WERI-Rb-1 (cell line): Measurements from ENCODE around the gene C16orf82.

Experiments used
- DNase-seq: peaks from one replicate; pipeline ENCODE4 v3.0.0-alpha.2; 2020
- H3K27ac ChIP-seq: fragments of 250-450 bp; sonication (Bioruptor Pico); 2 replicates; pipeline ENCODE4 v1.5.1; 2020; ENCODE audit warnings: mild to moderate bottlenecking, moderate library complexity
- H3K27me3 ChIP-seq: fragments of 250-450 bp; sonication (Bioruptor Pico); 2 replicates; pipeline ENCODE4 v1.5.1; 2021; ENCODE audit warnings: mild to moderate bottlenecking, low read depth, moderate library complexity; ENCODE audit not compliant: insufficient read depth, severe bottlenecking
- H3K36me3 ChIP-seq: fragments of 250-450 bp; sonication (Bioruptor Pico); 2 replicates; pipeline ENCODE4 v1.5.1; 2020; ENCODE audit warnings: mild to moderate bottlenecking, moderate library complexity
- H3K4me3 ChIP-seq: 2 replicates; pipeline ENCODE4 v1.5.1; 2011; ENCODE audit warnings: low read depth, mild to moderate bottlenecking, control low read depth, low read length
- H3K9me3 ChIP-seq: fragments of 250-450 bp; sonication (Bioruptor Pico); 2 replicates; pipeline ENCODE4 v1.5.1; 2021; ENCODE audit warnings: mild to moderate bottlenecking, moderate library complexity; ENCODE audit not compliant: severe bottlenecking
- TF ChIP-seq, protein P1 (sequence below): IDR thresholded peaks from 2 replicates; pipeline ENCODE4 v1.5.1; 2011; ENCODE audit warnings: low read depth, mild to moderate bottlenecking, control low read depth, inconsistent platforms, low read length

Gene C16orf82

DNA sequence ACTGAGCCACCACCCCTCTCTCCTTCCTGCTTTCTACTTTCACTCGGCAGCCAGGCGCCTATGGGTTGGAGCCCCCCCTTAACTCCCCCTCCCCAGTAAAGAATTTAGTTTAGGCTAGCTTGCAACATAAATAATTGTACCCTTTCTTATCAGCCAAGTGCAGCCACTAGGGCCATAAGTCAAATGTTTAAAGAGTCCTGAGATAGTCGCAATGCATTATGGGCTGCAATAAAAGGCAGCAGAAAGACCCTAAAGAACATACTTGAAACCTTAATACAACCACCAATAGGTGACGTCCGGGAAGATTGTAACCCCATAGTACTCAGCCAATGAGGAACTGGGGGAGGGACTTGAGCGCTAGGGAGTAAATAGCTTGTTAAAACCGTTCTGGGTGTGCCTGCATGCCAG lies 40.5 kb downstream of the C16orf82 start:
- DNase-seq: no peak

GRCh38 chr16:27108051-27108770 lies 41.5 kb downstream of the C16orf82 start:
- Histone ChIP-seq H3K27me3 (peaks cover 55% of the 10 kb centered on the region), H3K9me3 (peaks cover 13% of the 10 kb centered on the region), H3K36me3 (no peaks in the 10 kb centered on the region), H3K27ac (no peak overlapping the region), H3K4me3 (no peak overlapping the region)
- DNase-seq: no peak
- TF ChIP-seq, protein P1, sequence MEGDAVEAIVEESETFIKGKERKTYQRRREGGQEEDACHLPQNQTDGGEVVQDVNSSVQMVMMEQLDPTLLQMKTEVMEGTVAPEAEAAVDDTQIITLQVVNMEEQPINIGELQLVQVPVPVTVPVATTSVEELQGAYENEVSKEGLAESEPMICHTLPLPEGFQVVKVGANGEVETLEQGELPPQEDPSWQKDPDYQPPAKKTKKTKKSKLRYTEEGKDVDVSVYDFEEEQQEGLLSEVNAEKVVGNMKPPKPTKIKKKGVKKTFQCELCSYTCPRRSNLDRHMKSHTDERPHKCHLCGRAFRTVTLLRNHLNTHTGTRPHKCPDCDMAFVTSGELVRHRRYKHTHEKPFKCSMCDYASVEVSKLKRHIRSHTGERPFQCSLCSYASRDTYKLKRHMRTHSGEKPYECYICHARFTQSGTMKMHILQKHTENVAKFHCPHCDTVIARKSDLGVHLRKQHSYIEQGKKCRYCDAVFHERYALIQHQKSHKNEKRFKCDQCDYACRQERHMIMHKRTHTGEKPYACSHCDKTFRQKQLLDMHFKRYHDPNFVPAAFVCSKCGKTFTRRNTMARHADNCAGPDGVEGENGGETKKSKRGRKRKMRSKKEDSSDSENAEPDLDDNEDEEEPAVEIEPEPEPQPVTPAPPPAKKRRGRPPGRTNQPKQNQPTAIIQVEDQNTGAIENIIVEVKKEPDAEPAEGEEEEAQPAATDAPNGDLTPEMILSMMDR: no peak

More for the DNA sequence above, 40.5 kb downstream of the C16orf82 start:
- Histone ChIP-seq H3K27ac (no peak overlapping the region), H3K9me3 (peaks cover 14% of the 10 kb centered on the region), H3K36me3 (no peaks in the 10 kb centered on the region), H3K4me3 (no peak overlapping the region), H3K27me3 (peaks cover 52% of the 10 kb centered on the region)
- TF ChIP-seq, protein P1: no peak

GRCh38 chr16:27108826-27109665 lies 42.3 kb downstream of the C16orf82 start:
- TF ChIP-seq, protein P1: no peak
- Histone ChIP-seq H3K36me3 (no peaks in the 10 kb centered on the region), H3K27ac (no peak overlapping the region), H3K4me3 (no peak overlapping the region), H3K27me3 (peaks cover 57% of the 10 kb centered on the region), H3K9me3 (peaks cover 8% of the 10 kb centered on the region)
- no peak for DNase-seq

DNA sequence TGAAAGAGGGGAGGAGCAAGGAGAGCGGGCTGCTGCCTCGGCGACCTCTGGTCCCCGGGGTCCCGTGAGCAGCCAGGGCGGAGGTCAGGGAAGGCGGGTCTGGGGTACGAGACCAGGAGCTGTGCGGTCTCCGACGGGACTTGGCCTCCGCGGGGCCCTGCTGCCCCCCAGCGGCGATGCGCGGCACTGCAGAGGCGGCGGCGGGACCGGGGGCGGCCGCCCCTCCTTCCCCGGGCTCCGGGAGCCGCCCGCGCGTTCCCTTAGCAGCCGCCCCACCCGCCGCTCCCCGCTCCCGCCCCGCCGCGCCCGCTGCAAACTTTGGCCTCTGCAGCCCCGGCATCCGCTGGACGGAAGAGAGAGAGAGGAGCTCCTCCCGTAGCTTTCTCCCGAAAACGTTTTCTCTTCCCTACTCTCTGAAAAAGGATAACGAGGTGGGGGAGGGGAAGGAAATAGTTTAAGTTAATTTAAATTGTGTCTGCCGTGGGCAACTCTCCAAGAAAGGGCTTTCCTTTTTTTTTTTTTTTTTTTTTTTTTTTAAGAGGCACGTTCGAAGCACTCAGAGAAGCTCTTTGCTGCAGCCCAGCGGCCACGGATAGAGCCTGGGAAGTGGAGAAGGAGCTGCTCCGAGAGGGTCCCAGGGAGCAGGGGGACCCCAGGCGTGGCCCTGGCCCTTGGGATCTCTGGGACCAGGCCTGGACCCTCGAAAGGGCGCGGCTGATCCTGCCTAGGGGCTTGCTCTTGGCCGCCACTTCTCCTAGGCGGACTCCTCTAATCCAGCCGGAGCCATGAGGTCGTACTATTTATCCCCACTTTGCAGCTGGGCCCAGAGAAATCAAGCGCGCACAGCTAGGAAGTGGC lies 43.2 kb downstream of the C16orf82 start:
- Histone ChIP-seq H3K4me3 (peak overlapping the region; percentile 48), H3K9me3 (peaks cover 8% of the 10 kb centered on the region), H3K27ac (no peak overlapping the region), H3K27me3 (peaks cover 51% of the 10 kb centered on the region), H3K36me3 (no peaks in the 10 kb centered on the region)
- TF ChIP-seq, protein P1: peak; percentile 93
- peak; percentile 65 for DNase-seq

- H3K27ac ChIP-seq: no peak overlapping the region
- H3K9me3 ChIP-seq: peaks cover 3% of the 10 kb centered on the region
- H3K27me3 ChIP-seq: peaks cover 52% of the 10 kb centered on the region
- no peak for DNase-seq
- H3K36me3 ChIP-seq: no peaks in the 10 kb centered on the region
- TF ChIP-seq, protein P1: no peak
- peak overlapping the region; percentile 48; the same call in 1 of the 2 replicates for H3K4me3 ChIP-seq
These were observed 43.8 kb downstream of the C16orf82 start for GRCh38 chr16:27110524-27110896.
